Measurements from ENCODE around the gene TTC19.

Gene TTC19

GRCh38 chr17:15957206-15957605 lies 42.4 kb upstream of the TTC19 start:
- TF ChIP-seq, protein P1, sequence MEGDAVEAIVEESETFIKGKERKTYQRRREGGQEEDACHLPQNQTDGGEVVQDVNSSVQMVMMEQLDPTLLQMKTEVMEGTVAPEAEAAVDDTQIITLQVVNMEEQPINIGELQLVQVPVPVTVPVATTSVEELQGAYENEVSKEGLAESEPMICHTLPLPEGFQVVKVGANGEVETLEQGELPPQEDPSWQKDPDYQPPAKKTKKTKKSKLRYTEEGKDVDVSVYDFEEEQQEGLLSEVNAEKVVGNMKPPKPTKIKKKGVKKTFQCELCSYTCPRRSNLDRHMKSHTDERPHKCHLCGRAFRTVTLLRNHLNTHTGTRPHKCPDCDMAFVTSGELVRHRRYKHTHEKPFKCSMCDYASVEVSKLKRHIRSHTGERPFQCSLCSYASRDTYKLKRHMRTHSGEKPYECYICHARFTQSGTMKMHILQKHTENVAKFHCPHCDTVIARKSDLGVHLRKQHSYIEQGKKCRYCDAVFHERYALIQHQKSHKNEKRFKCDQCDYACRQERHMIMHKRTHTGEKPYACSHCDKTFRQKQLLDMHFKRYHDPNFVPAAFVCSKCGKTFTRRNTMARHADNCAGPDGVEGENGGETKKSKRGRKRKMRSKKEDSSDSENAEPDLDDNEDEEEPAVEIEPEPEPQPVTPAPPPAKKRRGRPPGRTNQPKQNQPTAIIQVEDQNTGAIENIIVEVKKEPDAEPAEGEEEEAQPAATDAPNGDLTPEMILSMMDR (IDR thresholded peaks at IDR 0.05; ENCODE audit: low read depth, low read length) = no peak
- no peak for DNase-seq (ENCODE audit: extremely low read depth, low read depth)

- TF ChIP-seq, protein P1 (IDR thresholded peaks at IDR 0.05; ENCODE audit: low read depth, low read length) = no peak
- no peak for DNase-seq (ENCODE audit: extremely low read depth, low read depth)
These were observed 41.9 kb upstream of the TTC19 start for GRCh38 chr17:15957608-15958307.

GRCh38 chr17:15958484-15958854 lies 41.2 kb upstream of the TTC19 start:
- DNase-seq (ENCODE audit: extremely low read depth, low read depth) = no peak
- TF ChIP-seq, protein P1 (IDR thresholded peaks at IDR 0.05; ENCODE audit: low read depth, low read length) = no peak

GRCh38 chr17:15963670-15964110 lies 35.9 kb upstream of the TTC19 start:
- TF ChIP-seq, protein P1 (IDR thresholded peaks at IDR 0.05; ENCODE audit: low read depth, low read length) = no peak
- DNase-seq (ENCODE audit: extremely low read depth, low read depth) = no peak

DNA sequence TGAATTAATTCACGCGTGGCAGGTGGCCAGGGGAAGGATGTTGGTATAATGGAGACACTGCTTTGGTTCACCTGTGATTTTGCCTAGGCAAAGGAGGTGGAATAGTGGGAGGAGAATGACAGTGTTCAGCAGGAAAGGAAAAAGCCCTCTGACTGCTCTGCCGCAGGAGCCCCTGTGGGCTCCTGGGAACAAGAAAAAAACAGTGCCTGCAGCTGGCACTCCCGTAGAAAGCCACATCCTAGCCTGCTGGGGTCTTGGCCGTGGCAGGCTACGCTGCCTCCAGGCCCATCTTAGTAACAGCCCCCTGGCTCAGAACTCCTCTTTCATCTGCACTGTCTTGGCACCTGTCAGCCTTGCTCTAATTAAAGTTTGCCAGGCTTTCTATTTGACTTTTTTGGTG lies 34.1 kb upstream of the TTC19 start:
- TF ChIP-seq, protein P1 (IDR thresholded peaks at IDR 0.05; ENCODE audit: low read depth, low read length) = no peak
- no peak for DNase-seq (ENCODE audit: extremely low read depth, low read depth)

GRCh38 chr17:15966183-15966878 lies 33.3 kb upstream of the TTC19 start:
- no peak for DNase-seq (ENCODE audit: extremely low read depth, low read depth)
- TF ChIP-seq, protein P1 (IDR thresholded peaks at IDR 0.05; ENCODE audit: low read depth, low read length) = no peak

GRCh38 chr17:15966879-15967248 lies 32.8 kb upstream of the TTC19 start:
- TF ChIP-seq, protein P1 (IDR thresholded peaks at IDR 0.05; ENCODE audit: low read depth, low read length) = no peak
- DNase-seq (ENCODE audit: extremely low read depth, low read depth) = no peak

Measured in AG09319 (cell line).